Measurements from ENCODE around the gene SP2. TPM values are rescaled to one million over a fixed set of nuclear protein-coding genes. Genes with fewer than 3 reads are reported as not detected.

SP2 gene
- total and polyA plus RNA-seq, 2 of the 8 experiments (the other 6 are each of a cell fraction or from before 2014, with no cell fraction given), result 5.6 to 13.8 TPM

DNA sequence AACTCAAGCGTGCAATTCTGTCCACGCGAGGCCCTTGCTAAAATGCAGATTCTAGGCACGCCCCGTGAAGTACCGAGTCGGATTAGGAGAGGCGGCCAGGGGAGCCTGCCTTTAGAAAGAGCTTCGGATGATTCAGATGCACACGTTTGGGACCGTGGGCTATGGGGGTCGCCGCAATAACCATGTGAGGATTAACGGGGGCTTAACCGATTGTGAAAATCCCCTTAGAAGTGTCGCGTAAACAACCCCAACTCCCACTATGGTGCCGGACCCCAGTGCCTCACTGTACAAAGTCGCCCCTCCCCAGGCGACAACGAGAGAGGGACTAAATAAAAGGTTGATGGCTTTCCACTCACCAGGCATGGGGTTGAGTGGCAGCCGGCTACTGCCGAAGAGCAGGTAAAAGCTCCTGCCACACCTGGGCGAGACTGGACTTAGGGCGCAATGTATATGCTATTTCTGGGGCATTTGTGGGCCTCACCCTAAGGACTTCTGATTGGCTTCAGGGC lies 635 bp upstream of the SP2 start:
- Histone ChIP-seq H3K9ac (replicated peaks in 1 of 4; ENCODE audit: extremely low read depth in 1 of 4, low read depth in 3 of 4, low read length in 3 of 4) (peak overlapping the region; percentile 65 to 85 (median 72)), H4K91ac (replicated peaks; ENCODE audit: insufficient read length, low read length) (no peak overlapping the region), H3K4ac (replicated peaks; ENCODE audit: insufficient read length, low read depth, low read length) (no peak overlapping the region), H3K79me1 (ENCODE audit: low read depth, low read length) (peaks cover 10% of the 10 kb centered on the region; the same call in 1 of the 2 replicates), H3K4me1 (replicated peaks in 1 of 4; ENCODE audit: control insufficient read depth in 3 of 4, insufficient read depth in 4 of 4, low read length in 3 of 4) (peaks cover 0 to 5% (median 2%) of the 10 kb centered on the region in 4 experiments; a peak in 2 of 7 replicates), H2BK120ac (replicated peaks; ENCODE audit: low read depth, low read length) (no peak overlapping the region), H3K14ac (ENCODE audit: insufficient read length) (no peak overlapping the region), H3K79me2 (ENCODE audit: control insufficient read depth in 1 of 2, insufficient read depth in 2 of 2, low read length in 2 of 2) (peaks cover 0 to 21% of the 10 kb centered on the region in 2 experiments; a peak in 3 of 4 replicates), H3K27ac (ENCODE audit: low read depth, low read length) (peak overlapping the region; percentile 72; the same call in 1 of the 2 replicates), H3K23me2 (ENCODE audit: low read depth, low read length) (peaks cover 4% of the 10 kb centered on the region), H2AFZ (ENCODE audit: low read length) (peak overlapping the region; percentile 68; the same call in 1 of the 2 replicates), H3K56ac (replicated peaks; ENCODE audit: insufficient read length, low read depth, low read length) (no peak overlapping the region), H3K27me3 (replicated peaks in 1 of 4; ENCODE audit: control insufficient read depth in 3 of 4, extremely low read depth in 1 of 4, insufficient read depth in 3 of 4, low read length in 3 of 4) (no peaks in the 10 kb centered on the region; a peak in 1 of 7 replicates), H2BK5ac (ENCODE audit: low read depth, low read length) (no peak overlapping the region), H2BK20ac (ENCODE audit: low read length) (no peak overlapping the region), H4K5ac (ENCODE audit: insufficient read length, low read depth, low read length) (peak overlapping the region; percentile 23), H4K8ac (ENCODE audit: extremely low read depth, insufficient read depth, low read length) (no peak overlapping the region), H3K4me2 (ENCODE audit: insufficient read depth in 1 of 2, low read depth in 2 of 2, low read length in 2 of 2) (peak overlapping the region; percentile 95 to 100), H2BK15ac (ENCODE audit: low read length) (0 out of 2 replicates have a peak overlapping the region, but pooled peaks have one; percentile 25), H3K36me3 (ENCODE audit: control insufficient read depth in 2 of 4, insufficient read depth in 4 of 4, low read length in 3 of 4) (no peaks in the 10 kb centered on the region), H2AK5ac (ENCODE audit: low read depth, low read length) (no peak overlapping the region), H3K18ac (ENCODE audit: extremely low read depth, low read length) (peak overlapping the region; percentile 25; the same call in 1 of the 2 replicates), H2BK12ac (ENCODE audit: low read depth, low read length) (no peak overlapping the region), H3K4me3 (ENCODE audit: extremely low read depth in 1 of 4, insufficient read depth in 2 of 4, low read depth in 3 of 4, low read length in 4 of 4) (peak overlapping the region; percentile 82 to 92 (median 86)), H3K9me3 (ENCODE audit: insufficient read depth in 2 of 2, low read depth in 1 of 2, low read length in 1 of 2) (no peaks in the 10 kb centered on the region), H4K20me1 (replicated peaks in 1 of 2; ENCODE audit: control insufficient read depth in 1 of 2, insufficient read depth in 2 of 2, low read length in 2 of 2) (no peaks in the 10 kb centered on the region), H3K23ac (ENCODE audit: insufficient read length) (no peak overlapping the region)
- 2% methylated on average over 25 of the region's 25 CpGs; no CpG with 5 or more reads in 1 of the 2 experiments for WGBS, 2 experiments (ENCODE audit: extremely low coverage in 1 of 2, insufficient coverage in 1 of 2, insufficient read length in 1 of 2, insufficient replicate concordance in 2 of 2, low coverage in 1 of 2, low lambda C conversion rate in 2 of 2, missing lambda C conversion rate in 1 of 2)
- ChIA-PET POLR2A (ENCODE audit: partially characterized antibody) (interaction anchor here (0.6 to 8.9 kb wide), 24 partner anchors 10 to 196 kb away, joined by 3 to 134 read pairs (median 5); partner anchors contain the start of genes CDK5RAP3, LRRC46, MRPL10 and PNPO), CTCF (ENCODE audit: partially characterized antibody) (interaction anchor here (0.7 to 18.8 kb wide), 14 partner anchors 10 to 122 kb away, joined by 3 to 1206 read pairs (median 4); partner anchors contain the start of genes PRR15L, SCRN2 and SP6)
- FAIRE-seq (no peak), DNase-seq (ENCODE audit: low read depth in 1 of 2, low spot score in 2 of 2) (no peak)
- TF ChIP-seq SUZ12 (IDR thresholded peaks at IDR 0.05; ENCODE audit: low read length) (no peak), CBX5 (IDR thresholded peaks at IDR 0.05; ENCODE audit: low read depth, low read length) (no peak), FOSL1 (IDR thresholded peaks at IDR 0.05; ENCODE audit: insufficient read depth, low read depth, low read length) (no peak), KDM4A (IDR thresholded peaks at IDR 0.05; ENCODE audit: low read depth, low read length, severe bottlenecking) (no peak), CHD2 (IDR thresholded peaks at IDR 0.05; ENCODE audit: low read length) (no peak), EGR1 (IDR thresholded peaks at IDR 0.05; ENCODE audit: borderline replicate concordance, low read depth, low read length) (no peak), RBBP5 (IDR thresholded peaks at IDR 0.05; ENCODE audit: borderline replicate concordance, low read depth, low read length) (no peak), PHF8 (conservative IDR thresholded peaks at IDR 0.05; ENCODE audit: low read depth, low read length) (peak; percentile 48), SRF (IDR thresholded peaks at IDR 0.05; ENCODE audit: low read depth, low read length) (no peak), MAFK (IDR thresholded peaks at IDR 0.05; ENCODE audit: low read depth, low read length) (no peak)
- TF ChIP-seq, protein P1, sequence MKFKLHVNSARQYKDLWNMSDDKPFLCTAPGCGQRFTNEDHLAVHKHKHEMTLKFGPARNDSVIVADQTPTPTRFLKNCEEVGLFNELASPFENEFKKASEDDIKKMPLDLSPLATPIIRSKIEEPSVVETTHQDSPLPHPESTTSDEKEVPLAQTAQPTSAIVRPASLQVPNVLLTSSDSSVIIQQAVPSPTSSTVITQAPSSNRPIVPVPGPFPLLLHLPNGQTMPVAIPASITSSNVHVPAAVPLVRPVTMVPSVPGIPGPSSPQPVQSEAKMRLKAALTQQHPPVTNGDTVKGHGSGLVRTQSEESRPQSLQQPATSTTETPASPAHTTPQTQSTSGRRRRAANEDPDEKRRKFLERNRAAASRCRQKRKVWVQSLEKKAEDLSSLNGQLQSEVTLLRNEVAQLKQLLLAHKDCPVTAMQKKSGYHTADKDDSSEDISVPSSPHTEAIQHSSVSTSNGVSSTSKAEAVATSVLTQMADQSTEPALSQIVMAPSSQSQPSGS (IDR thresholded peaks at IDR 0.05; ENCODE audit: low read length), result no peak
